Glutamatergic neuron (in vitro differentiated cells): ENCODE data around the gene ELMO1. TPM values are rescaled to one million over a fixed set of nuclear protein-coding genes. Genes with fewer than 3 reads are reported as not detected.

Source experiments
- DNase-seq: peaks from one replicate; pipeline ENCODE4 v3.0.0; 2022
- H3K27ac Mint-ChIP-seq: one replicate; pipeline ENCODE4 v1.8.0; 2020; ENCODE audit warnings: mild to moderate bottlenecking, mixed read lengths, inconsistent platforms; ENCODE audit not compliant: unreplicated experiment
- H3K27me3 Mint-ChIP-seq: one replicate; pipeline ENCODE4 v1.8.0; 2020; ENCODE audit warnings: mild to moderate bottlenecking, moderate library complexity, mixed read lengths, inconsistent platforms; ENCODE audit not compliant: unreplicated experiment
- H3K36me3 Mint-ChIP-seq: one replicate; pipeline ENCODE4 v1.8.0; 2020; ENCODE audit warnings: mild to moderate bottlenecking, mixed read lengths, inconsistent platforms; ENCODE audit not compliant: unreplicated experiment
- H3K4me1 Mint-ChIP-seq: one replicate; pipeline ENCODE4 v1.8.0; 2020; ENCODE audit warnings: mild to moderate bottlenecking, low read depth, mixed read lengths, inconsistent platforms; ENCODE audit not compliant: unreplicated experiment
- H3K4me3 Mint-ChIP-seq: one replicate; pipeline ENCODE4 v1.8.0; 2020; ENCODE audit warnings: mild to moderate bottlenecking, mixed read lengths, inconsistent platforms; ENCODE audit not compliant: unreplicated experiment
- H3K9me3 Mint-ChIP-seq: one replicate; pipeline ENCODE4 v1.8.0; 2020; ENCODE audit warnings: mild to moderate bottlenecking, moderate library complexity, mixed read lengths, inconsistent platforms; ENCODE audit not compliant: unreplicated experiment
- total RNA-seq: library from RNA; stranded (reverse); fragmentation: NEBNext Ultra II Directional; extraction: Animal tissue kit (Norgen Biotek cat#: 25700); gene quantifications from one replicate; pipeline ENCODE4 v1.2.1, GENCODE V29; 2021; ENCODE audit not compliant: unreplicated experiment
- TF ChIP-seq, protein P1 (sequence below): fragments of 200-600 bp; sonication (generic); IDR thresholded peaks from one replicate; pipeline ENCODE4 v1.5.0; 2021; ENCODE audit not compliant: partially characterized antibody, unreplicated experiment

Gene ELMO1
- total RNA-seq, 1 donor from 2014 or later, result 5.5 TPM

DNA sequence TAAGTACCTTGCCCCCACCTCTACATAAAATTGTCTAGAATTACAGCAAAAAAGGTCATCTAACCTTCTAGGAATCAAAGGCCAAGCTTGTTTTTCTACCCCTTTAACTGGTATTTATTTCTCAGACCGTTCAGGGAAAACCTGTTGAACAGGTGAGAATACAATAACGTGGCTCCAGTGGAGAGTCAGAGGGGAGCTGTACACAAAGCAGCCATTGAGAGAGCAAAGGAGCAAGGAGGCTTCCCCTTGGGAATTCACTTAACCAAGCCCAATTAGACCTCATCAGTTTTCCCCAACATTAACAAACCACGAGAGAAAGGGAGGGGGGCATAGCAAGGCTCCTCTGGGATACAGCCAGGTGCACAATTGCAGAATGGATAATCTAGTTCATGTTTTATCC lies 101.9 kb downstream of the ELMO1 start:
- TF ChIP-seq, protein P1, sequence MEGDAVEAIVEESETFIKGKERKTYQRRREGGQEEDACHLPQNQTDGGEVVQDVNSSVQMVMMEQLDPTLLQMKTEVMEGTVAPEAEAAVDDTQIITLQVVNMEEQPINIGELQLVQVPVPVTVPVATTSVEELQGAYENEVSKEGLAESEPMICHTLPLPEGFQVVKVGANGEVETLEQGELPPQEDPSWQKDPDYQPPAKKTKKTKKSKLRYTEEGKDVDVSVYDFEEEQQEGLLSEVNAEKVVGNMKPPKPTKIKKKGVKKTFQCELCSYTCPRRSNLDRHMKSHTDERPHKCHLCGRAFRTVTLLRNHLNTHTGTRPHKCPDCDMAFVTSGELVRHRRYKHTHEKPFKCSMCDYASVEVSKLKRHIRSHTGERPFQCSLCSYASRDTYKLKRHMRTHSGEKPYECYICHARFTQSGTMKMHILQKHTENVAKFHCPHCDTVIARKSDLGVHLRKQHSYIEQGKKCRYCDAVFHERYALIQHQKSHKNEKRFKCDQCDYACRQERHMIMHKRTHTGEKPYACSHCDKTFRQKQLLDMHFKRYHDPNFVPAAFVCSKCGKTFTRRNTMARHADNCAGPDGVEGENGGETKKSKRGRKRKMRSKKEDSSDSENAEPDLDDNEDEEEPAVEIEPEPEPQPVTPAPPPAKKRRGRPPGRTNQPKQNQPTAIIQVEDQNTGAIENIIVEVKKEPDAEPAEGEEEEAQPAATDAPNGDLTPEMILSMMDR, result no peak
- Mint-ChIP-seq H3K27me3 (no peaks in the 10 kb centered on the region), H3K4me1 (peaks cover 15% of the 10 kb centered on the region), H3K27ac (no peak overlapping the region), H3K4me3 (no peak overlapping the region), H3K9me3 (peaks cover 4% of the 10 kb centered on the region), H3K36me3 (no peaks in the 10 kb centered on the region)
- DNase-seq, result no peak

DNA sequence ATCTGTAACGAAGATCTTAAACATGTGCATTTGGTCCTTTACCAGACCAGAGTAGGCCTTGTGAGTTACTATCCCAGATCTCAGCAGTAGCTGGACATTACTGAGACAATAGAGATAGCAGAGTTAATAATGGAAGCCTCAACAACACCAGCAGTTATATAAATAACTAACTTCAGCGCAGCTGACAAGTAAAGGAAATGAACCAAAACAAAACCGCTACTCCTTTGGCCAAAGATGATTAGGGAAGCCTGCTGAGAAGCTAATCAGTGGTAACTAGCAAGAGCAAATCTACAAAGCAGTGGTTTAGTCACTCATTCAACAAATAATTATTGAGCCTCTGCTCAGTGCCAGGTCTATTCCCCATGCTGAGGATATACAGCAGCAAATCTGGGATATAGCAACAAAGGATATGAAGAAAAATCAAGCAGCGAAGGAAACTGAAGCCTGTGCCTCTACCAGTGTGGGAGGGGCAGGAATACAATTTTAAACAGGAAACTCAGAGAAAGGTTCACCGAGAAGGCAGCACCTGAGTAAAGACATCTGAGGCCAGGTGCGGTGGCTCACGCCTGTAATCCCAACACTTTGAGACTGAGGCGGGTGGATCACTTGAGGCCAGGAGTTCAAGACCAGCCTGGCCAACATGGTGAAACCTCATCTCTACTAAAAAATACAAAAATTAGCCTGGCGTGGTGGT lies 103.6 kb downstream of the ELMO1 start:
- no peak for DNase-seq
- Mint-ChIP-seq H3K36me3 (no peaks in the 10 kb centered on the region), H3K4me3 (no peak overlapping the region), H3K27me3 (no peaks in the 10 kb centered on the region), H3K27ac (no peak overlapping the region), H3K9me3 (peaks cover 4% of the 10 kb centered on the region), H3K4me1 (peaks cover 10% of the 10 kb centered on the region)
- TF ChIP-seq, protein P1, result no peak

DNA sequence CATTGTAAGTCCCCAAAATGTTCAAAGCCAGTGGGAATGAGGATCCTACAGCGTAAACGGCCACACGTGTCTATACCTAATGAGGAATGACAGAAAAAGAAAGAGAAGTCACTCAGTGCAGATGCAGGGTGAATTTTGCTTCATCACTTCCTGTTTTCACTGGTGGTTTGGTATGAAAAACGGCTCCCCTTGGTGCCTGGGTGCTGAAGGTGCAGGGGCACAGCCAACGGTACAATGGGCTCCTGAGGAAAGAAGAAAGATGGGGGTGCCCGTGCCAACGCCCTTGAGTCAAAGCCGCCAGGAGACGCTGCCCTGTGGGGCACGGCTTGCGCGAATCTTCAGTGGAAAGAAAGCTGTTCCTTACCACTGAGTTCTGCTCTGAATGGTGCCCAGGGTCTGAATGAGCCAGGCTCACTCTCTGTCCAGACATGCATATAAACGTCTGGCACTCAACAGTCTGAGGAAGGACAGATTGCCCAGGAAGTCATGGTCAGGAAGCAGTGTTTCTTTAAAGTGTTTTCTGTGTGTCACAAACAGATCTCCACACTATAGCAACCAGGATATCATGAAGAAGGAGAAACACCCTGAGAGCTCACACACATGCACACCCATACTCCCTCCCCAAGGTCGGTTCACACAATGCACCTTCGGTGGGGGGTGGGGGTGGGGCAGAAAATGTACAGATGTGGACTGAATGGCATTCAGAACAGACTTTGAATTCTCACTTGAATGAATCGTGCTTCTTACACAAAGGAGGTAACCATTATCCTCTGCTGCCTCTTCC lies 105.8 kb downstream of the ELMO1 start:
- Mint-ChIP-seq H3K4me1 (peaks cover 1% of the 10 kb centered on the region), H3K36me3 (no peaks in the 10 kb centered on the region), H3K27ac (no peak overlapping the region)

DNA sequence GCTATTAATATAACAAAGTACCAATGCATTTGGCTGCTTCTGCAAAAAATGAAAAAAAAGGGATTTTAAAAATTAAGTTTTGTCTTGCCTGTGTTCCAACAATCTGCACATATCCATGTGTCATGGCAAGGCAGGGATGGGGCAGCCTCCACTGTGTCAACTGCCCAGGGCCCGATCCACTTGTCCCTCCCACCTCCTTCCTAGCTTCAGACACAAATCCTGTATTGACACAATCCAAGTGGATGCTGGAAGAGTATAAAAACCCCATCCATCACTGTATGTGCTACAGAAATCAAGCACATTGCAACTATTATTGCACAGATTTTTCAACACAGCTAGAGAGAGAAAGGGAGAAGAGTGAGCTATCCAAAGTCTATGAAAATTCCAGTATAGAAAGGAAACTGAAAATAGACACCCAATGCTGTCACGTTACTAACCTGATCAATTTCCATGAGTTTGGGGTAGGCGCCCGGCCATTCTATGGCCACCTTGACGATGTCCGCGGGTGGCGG lies 106.4 kb downstream of the ELMO1 start:
- Mint-ChIP-seq H3K36me3 (no peaks in the 10 kb centered on the region), H3K4me3 (no peak overlapping the region), H3K27me3 (no peaks in the 10 kb centered on the region), H3K9me3 (peaks cover 1% of the 10 kb centered on the region), H3K4me1 (peaks cover 1% of the 10 kb centered on the region), H3K27ac (no peak overlapping the region)
- TF ChIP-seq, protein P1, result no peak
- no peak for DNase-seq

More for the DNA sequence above, 105.8 kb downstream of the ELMO1 start:
- DNase-seq, result no peak
- TF ChIP-seq, protein P1, result no peak
- Mint-ChIP-seq H3K4me3 (no peak overlapping the region), H3K9me3 (peaks cover 1% of the 10 kb centered on the region), H3K27me3 (no peaks in the 10 kb centered on the region)
